Esophagus (tissue), 2 donors: Measurements from ENCODE around the gene RFXANK. TPM values are rescaled to one million over a fixed set of nuclear protein-coding genes. Genes with fewer than 3 reads are reported as not detected.

Experiments used
- H3K27ac ChIP-seq, 2 donors: one replicate each; pipeline ENCODE4 v1.5.1; 2013; ENCODE audit warnings: low read depth in 2 of 2, mild to moderate bottlenecking in 2 of 2, inconsistent platforms in 1 of 2, low read length in 1 of 2, moderate library complexity in 1 of 2
- H3K27me3 ChIP-seq, 2 donors: one replicate each; pipeline ENCODE4 v1.6.1; 2013; ENCODE audit warnings: low read length in 2 of 2, control low read depth in 1 of 2, mild to moderate bottlenecking in 1 of 2; ENCODE audit not compliant: insufficient read depth in 2 of 2, control insufficient read depth in 1 of 2
- H3K36me3 ChIP-seq, 2 donors: one replicate each; pipeline ENCODE4 v1.6.1; 2013; ENCODE audit warnings: low read length in 1 of 2; ENCODE audit not compliant: control insufficient read depth in 2 of 2, insufficient read depth in 2 of 2
- H3K4me1 ChIP-seq, 2 donors: one replicate each; pipeline ENCODE4 v1.6.1; 2013; ENCODE audit warnings: low read length in 1 of 2; ENCODE audit not compliant: control insufficient read depth in 2 of 2, insufficient read depth in 2 of 2
- H3K4me3 ChIP-seq, 2 donors: one replicate each; pipeline ENCODE4 v1.5.1; 2013; ENCODE audit warnings: low read length in 2 of 2, mild to moderate bottlenecking in 2 of 2, low read depth in 1 of 2, moderate library complexity in 1 of 2
- H3K9me3 ChIP-seq, 2 donors: one replicate each; pipeline ENCODE4 v1.6.1; 2013; ENCODE audit warnings: mild to moderate bottlenecking in 2 of 2, low read depth in 1 of 2, low read length in 1 of 2, moderate library complexity in 1 of 2; ENCODE audit not compliant: control insufficient read depth in 2 of 2, insufficient read depth in 1 of 2
- WGBS, 2 donors: extraction: QIAGEN DNeasy Blood & Tissue Kit; methylation state at CpG; one replicate each; pipeline ENCODE4 v1.1.7; 2013; 5-methylcytosine and 5-hydroxymethylcytosine counted together
- polyA plus RNA-seq, 2 donors: library from polyadenylated mRNA; stranded (reverse); fragments of 200-250 nt; gene quantifications; one replicate each; pipeline ENCODE4 v1.2.3, GENCODE V29; 2013
- donor health status: healthy with polysubstance abuse.
- donor health status: Bipolar disorder and iron deficiency.

Gene RFXANK
- polyA plus RNA-seq, 2 donors: 73.6 to 94.1 TPM

DNA sequence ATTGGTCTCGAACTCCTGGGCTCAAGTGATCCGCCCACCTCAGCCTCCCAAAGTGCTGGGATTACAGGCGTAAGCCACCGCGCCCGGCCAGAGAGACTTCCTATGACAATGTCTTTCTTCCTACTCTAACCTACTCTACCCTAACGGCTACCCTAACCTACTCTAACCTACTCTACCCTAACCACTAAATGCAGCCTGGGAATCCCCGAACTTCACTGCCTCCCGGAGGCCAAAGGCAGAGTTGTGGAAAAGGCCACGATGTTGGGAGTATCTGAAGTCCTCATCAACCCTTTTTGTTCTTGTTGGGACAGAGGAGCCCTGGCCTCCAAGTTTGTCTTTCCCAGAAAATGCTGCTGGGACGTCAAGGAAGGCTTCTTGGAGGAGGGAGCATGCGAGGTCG is 12.1 kb downstream of the RFXANK start:
- peaks cover 0 to 9% of the 10 kb centered on the region in 2 donors for H3K4me1 ChIP-seq
- H3K36me3 ChIP-seq: peaks cover 0 to 4% of the 10 kb centered on the region in 2 donors
- 72 to 74% methylated on average over 13 of the region's 13 CpGs for WGBS, 2 donors
- H3K4me3 ChIP-seq: no peak overlapping the region
- H3K9me3 ChIP-seq: peaks cover 0 to 9% of the 10 kb centered on the region in 2 donors
- no peak overlapping the region for H3K27ac ChIP-seq
- no peaks in the 10 kb centered on the region for H3K27me3 ChIP-seq

DNA sequence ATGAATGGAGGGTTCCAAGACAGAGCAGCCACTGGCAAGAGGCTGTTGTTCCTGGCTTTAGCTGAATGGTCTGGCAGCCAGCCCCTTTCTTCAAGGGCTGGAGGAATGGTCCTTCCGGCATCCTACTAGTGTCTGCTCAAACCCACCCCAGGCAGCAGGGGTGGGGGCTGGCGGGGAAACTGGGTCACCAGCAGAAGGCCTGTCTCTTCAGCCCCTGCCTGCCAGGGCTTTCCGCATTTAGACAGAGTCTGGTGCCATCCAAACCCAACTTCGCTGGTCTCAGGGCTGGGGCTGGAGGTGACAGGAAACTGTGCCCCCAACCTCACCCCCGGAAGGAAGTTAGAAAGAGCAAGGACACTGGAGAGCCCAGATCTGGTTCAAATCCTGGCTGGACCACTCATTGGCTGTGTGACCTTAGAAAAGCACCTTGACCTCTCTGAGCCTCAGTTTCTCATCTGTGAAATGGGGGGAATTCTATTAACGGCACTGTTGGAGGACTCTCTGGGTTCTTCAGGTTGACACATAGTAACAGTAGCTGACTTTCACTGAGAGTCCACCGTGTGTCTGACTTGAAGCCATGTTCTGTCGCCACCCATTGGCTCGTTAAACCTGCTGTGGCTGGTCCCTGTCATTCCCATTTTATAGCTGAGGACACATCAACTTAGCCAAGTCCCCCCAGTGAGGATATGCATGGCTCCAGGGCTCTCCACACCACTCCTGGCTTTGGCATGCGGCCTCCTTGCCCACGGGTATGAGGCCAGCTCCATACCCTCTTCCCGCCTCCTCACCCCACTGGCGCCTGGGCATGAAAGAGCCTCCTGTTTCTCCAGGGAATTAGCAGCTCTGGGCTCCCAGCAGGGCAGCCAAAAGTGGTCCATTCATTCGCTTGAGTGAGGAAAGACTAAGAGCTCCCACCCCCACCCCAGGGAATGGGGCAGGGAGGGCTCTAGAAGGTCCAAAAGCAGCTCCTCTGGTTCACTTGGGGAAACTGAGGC is 13.7 kb downstream of the RFXANK start:
- H3K4me3 ChIP-seq: no peak overlapping the region
- no peaks in the 10 kb centered on the region for H3K27me3 ChIP-seq
- H3K27ac ChIP-seq: no peak overlapping the region
- H3K36me3 ChIP-seq: no peaks in the 10 kb centered on the region
- peaks cover 0 to 9% of the 10 kb centered on the region in 2 donors for H3K9me3 ChIP-seq
- WGBS, 2 donors: 46 to 50% methylated on average over 14 of the region's 14 CpGs
- H3K4me1 ChIP-seq: peaks cover 0 to 11% of the 10 kb centered on the region in 2 donors

DNA sequence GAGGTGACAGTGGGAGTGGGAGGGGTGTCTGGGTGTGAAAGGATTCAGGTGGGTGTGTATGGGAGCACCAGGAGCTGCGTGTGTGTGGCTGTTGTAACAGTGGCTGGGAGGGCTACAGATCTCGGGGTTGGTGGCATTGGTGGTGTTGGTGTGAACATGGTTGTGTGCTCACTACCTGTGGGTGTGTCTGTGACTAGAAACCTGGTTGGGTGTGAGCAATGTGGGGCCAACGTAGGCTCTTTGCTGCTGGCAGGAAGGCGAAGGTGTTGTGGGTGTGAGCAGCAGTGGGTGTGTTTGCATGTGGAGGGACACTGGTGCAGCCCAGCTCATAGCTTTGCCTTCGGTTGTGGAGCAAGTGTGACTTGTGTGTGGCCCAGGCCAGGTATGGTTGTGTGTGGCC is 14.9 kb downstream of the RFXANK start:
- Histone ChIP-seq H3K27ac (no peak overlapping the region), H3K27me3 (peaks cover 0 to 4% of the 10 kb centered on the region in 2 donors), H3K36me3 (no peaks in the 10 kb centered on the region), H3K9me3 (peaks cover 0 to 9% of the 10 kb centered on the region in 2 donors), H3K4me3 (no peak overlapping the region), H3K4me1 (peaks cover 0 to 11% of the 10 kb centered on the region in 2 donors)
- 50 to 57% methylated on average over 5 of the region's 5 CpGs for WGBS, 2 donors

DNA sequence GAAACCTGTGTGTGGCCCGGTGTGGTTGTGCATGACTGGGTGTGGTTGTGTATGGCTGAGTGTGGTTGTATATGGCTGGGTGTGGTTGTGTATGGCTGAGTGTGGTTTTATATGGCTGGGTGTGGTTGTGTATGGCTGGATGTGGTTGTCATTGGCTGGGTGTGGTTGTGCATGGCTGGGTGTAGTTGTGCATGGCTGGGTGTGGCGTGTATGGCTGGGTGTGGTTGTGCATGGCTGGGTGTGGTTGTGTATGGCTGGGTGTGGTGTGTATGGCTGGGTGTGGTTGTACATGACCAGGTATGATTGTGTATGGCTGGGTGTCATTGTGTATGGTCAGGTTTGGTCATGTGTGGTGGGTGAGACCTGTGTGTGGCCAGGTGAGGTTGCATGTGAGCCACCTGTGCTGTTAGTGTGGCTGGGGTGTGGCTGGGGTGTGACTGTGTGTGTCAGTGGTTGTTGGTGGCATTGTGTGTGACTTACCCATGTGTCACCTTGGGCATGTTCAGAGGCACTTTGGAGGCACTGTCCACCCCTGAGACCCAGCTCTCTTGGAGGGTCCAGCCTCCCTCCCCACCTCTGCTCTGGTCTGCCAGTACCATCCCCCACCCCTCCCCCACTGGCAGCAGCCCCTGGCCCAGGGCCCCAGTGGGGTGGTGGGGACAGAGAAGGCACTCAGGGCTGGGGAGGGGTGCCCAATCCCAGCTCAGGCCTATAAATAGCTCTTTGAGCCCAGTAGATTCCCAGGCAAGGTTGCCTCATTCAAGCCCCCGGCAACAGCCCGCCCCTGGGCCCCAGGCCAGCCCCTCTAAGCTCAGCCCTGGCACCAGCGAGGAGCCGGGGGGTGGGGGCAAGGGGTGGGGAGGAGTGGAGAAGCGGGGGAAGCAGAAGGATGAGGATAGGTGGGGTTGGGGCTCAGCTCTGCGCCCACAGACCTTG is 15.8 kb downstream of the RFXANK start:
- Histone ChIP-seq H3K4me3 (no peak overlapping the region), H3K36me3 (no peaks in the 10 kb centered on the region), H3K4me1 (peaks cover 0 to 2% of the 10 kb centered on the region in 2 donors), H3K9me3 (peaks cover 0 to 9% of the 10 kb centered on the region in 2 donors), H3K27me3 (peaks cover 0 to 13% of the 10 kb centered on the region in 2 donors), H3K27ac (peak overlapping the region in 1 of 2 donors; percentile 72)
- WGBS, 2 donors: 50 to 71% methylated on average over 8 of the region's 8 CpGs

DNA sequence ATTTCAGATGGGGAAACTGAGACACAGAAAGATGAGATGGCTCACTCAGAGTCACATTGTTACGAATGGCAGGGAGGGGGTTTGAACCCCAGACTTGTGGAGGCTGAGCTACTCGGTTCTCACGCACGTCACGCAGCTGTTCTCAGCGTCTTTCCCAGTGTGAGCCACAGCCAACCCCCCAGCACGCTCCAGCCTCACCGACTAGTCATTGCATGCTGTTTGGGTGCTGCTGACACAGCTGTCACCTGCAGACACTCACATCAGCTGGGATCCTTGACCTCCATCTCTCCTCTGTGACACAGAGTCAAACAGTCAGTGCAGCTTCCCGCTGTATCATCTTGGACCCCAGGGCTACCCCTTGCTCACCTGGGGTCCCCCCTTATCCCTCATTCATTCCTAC is 17.3 kb downstream of the RFXANK start:
- WGBS, 2 donors: 53 to 59% methylated on average over 9 of the region's 9 CpGs
- Histone ChIP-seq H3K27ac (no peak overlapping the region), H3K4me3 (no peak overlapping the region), H3K36me3 (no peaks in the 10 kb centered on the region), H3K27me3 (peaks cover 0 to 17% of the 10 kb centered on the region in 2 donors), H3K4me1 (peaks cover 0 to 2% of the 10 kb centered on the region in 2 donors), H3K9me3 (peaks cover 0 to 9% of the 10 kb centered on the region in 2 donors)

DNA sequence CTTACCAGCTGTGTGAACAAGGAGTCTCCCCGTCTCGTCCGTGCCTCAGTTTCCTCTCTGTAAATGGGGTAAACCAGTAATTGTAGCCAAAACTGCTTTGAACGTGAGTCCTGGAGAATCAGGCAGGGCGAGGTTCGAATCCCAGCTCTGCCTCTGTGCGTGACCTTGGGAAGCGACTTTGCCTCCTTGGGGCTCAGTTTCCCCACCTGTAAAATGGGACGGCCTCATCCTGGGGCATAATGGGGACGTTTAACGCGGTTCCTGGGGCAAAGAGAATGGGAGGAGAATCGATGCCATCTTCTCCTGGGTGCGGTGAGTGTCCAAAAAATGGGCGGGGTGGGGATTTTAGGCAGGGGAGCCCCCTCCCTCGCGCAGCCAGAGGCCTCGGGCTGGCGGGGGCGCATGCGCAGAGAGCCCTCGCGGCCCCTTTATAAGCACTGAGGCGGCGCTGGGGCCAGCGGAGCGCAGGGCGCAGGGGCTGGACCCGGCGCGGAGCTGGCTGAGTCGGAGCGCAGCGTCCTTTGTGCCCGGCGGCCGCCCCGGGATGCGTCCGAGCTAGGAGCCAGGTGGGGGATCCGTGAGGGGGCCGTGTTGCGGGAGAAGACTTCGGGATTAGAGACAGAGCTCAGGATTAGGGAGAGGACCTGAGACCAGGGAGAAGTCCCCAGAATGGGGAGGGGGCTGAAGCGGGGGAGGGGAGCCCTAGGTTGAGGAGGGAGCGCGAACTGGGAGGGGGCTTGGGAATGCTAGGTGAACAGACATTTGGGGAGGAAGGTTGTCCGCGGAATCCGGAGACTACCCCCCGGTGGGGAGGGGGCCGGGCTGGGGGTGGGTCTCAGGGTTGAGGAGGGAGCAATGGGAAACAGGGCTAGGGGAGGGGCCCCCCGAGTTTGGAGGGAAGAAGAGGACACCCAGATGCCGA is 19.7 kb downstream of the RFXANK start, which contains the start of gene NCAN:
TSS of gene NCAN (plus strand) at position 460 of the 922 bp plus-strand sequence. CDS start 4,996 bp downstream, outside the sequence.
- no peak within 1 kb of the TSS for H3K4me3 ChIP-seq
- no peak within 1 kb of the TSS for H3K27ac ChIP-seq
- peaks cover 0 to 2% of the 10 kb centered on the region in 2 donors for H3K4me1 ChIP-seq
- H3K27me3 ChIP-seq: peaks cover 0 to 20% of the 10 kb centered on the region in 2 donors
- H3K9me3 ChIP-seq: peaks cover 0 to 9% of the 10 kb centered on the region in 2 donors
- no peaks in the 10 kb centered on the region for H3K36me3 ChIP-seq
- WGBS, 2 donors: 9 to 11% methylated on average over 54 of the region's 54 CpGs

DNA sequence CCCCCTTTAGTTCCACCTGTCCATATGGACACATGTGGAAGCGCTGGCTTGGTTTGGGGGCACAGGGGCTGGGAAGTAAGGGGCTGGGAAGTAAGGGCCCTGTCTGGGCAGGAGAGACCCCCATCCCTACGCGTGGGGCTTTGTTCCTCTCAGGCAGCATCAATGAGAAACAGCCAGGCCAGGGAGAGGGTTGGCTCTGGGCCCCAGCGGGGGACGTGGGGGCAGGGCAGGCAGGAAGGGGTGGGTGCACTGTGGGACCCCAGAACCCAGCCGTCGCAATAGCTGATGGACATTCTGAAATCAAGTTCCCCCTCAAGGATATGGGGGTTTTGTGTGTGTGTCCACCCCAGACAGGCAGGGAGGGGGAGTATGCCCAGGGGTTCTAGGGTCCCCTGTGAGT is 20.9 kb downstream of the RFXANK start:
- 14% methylated on average over 7 of the region's 7 CpGs for WGBS, 2 donors
- no peak overlapping the region for H3K27ac ChIP-seq

DNA sequence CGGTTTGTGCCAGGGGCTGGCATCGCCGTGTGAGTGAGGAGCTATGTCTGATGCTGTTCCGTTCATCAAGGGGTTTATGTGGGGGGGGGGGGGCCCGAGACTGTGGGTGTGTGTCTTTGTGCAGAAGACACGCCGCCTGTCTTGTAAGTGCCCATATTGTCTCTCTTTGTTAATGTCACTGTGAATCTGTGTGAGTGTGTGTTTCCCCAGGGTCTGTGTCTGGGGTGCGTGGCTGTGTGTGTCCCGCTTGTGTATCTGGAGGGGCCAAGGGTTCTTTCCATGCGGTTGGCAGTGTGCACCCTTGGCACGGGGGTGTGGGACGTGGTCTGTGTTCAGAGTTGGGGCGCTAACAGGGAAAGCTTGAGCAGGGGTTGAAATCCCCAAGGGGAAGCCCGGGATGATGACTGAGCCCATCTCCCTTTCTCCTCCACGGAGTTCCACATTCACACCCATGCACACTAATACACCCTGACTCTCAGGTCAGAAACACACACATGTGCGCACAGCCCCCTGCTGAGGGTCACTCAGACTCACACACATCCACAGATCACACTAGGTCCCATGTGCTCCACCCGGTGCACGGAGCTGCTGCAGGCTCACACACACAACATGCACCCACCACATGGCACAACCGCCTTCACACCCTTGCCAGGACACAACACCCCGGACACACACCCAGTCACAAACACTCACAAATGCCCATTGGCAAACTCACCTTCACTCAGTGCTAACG is 21.5 kb downstream of the RFXANK start:
- H3K36me3 ChIP-seq: no peaks in the 10 kb centered on the region
- H3K4me3 ChIP-seq: no peak overlapping the region
- H3K27me3 ChIP-seq: peaks cover 0 to 20% of the 10 kb centered on the region in 2 donors
- no peak overlapping the region for H3K27ac ChIP-seq
- peaks cover 0 to 2% of the 10 kb centered on the region in 2 donors for H3K4me1 ChIP-seq
- 36 to 39% methylated on average over 21 of the region's 21 CpGs for WGBS, 2 donors
- no peaks in the 10 kb centered on the region for H3K9me3 ChIP-seq

More for the DNA sequence above, 20.9 kb downstream of the RFXANK start:
- peaks cover 0 to under 1% of the 10 kb centered on the region in 2 donors for H3K9me3 ChIP-seq
- no peaks in the 10 kb centered on the region for H3K36me3 ChIP-seq
- no peak overlapping the region for H3K4me3 ChIP-seq
- peaks cover 0 to 20% of the 10 kb centered on the region in 2 donors for H3K27me3 ChIP-seq
- peaks cover 0 to 2% of the 10 kb centered on the region in 2 donors for H3K4me1 ChIP-seq
